Measurements from ENCODE around the gene EXOSC2. TPM values are rescaled to one million over a fixed set of nuclear protein-coding genes. Genes with fewer than 3 reads are reported as not detected.

EXOSC2 gene
- polyA plus RNA-seq, 2 donors, result 14.3 to 17.4 TPM

GRCh38 chr9:130741024-130741305, 47.4 kb downstream of the EXOSC2 start:
- WGBS, 2 donors, result 97 to 98% methylated on average over 3 of the region's 3 CpGs
- Histone ChIP-seq H3K4me3 (ENCODE audit: low read depth in 1 of 2, low read length in 2 of 2) (no peak overlapping the region), H3K4me1 (ENCODE audit: control insufficient read depth in 2 of 2, insufficient read depth in 2 of 2, low read length in 1 of 2) (no peaks in the 10 kb centered on the region), H3K27ac (ENCODE audit: low read depth in 2 of 2, low read length in 1 of 2) (no peak overlapping the region), H3K36me3 (ENCODE audit: control insufficient read depth in 2 of 2, insufficient read depth in 2 of 2, low read length in 1 of 2) (no peaks in the 10 kb centered on the region), H3K9me3 (ENCODE audit: control insufficient read depth in 2 of 2, insufficient read depth in 1 of 2, low read depth in 1 of 2, low read length in 1 of 2) (no peaks in the 10 kb centered on the region), H3K27me3 (ENCODE audit: control insufficient read depth in 1 of 2, insufficient read depth in 2 of 2, low read length in 2 of 2) (no peaks in the 10 kb centered on the region)

- H3K27ac ChIP-seq (ENCODE audit: low read depth in 2 of 2, low read length in 1 of 2), result no peak overlapping the region
- 68 to 78% methylated on average over 7 of the region's 7 CpGs for WGBS, 2 donors
- no peak overlapping the region for H3K4me3 ChIP-seq (ENCODE audit: low read depth in 1 of 2, low read length in 2 of 2)
- H3K4me1 ChIP-seq (ENCODE audit: control insufficient read depth in 2 of 2, insufficient read depth in 2 of 2, low read length in 1 of 2), result no peaks in the 10 kb centered on the region
- H3K36me3 ChIP-seq (ENCODE audit: control insufficient read depth in 2 of 2, insufficient read depth in 2 of 2, low read length in 1 of 2), result no peaks in the 10 kb centered on the region
- no peaks in the 10 kb centered on the region for H3K27me3 ChIP-seq (ENCODE audit: control insufficient read depth in 1 of 2, insufficient read depth in 2 of 2, low read length in 2 of 2)
- no peaks in the 10 kb centered on the region for H3K9me3 ChIP-seq (ENCODE audit: control insufficient read depth in 2 of 2, insufficient read depth in 1 of 2, low read depth in 1 of 2, low read length in 1 of 2)
Observed at GRCh38 chr9:130741831-130742449, 48.4 kb downstream of the EXOSC2 start.

- Histone ChIP-seq H3K4me3 (ENCODE audit: low read depth in 1 of 2, low read length in 2 of 2) (no peak overlapping the region), H3K4me1 (ENCODE audit: control insufficient read depth in 2 of 2, insufficient read depth in 2 of 2, low read length in 1 of 2) (no peaks in the 10 kb centered on the region), H3K9me3 (ENCODE audit: control insufficient read depth in 2 of 2, insufficient read depth in 1 of 2, low read depth in 1 of 2, low read length in 1 of 2) (no peaks in the 10 kb centered on the region), H3K36me3 (ENCODE audit: control insufficient read depth in 2 of 2, insufficient read depth in 2 of 2, low read length in 1 of 2) (no peaks in the 10 kb centered on the region), H3K27me3 (ENCODE audit: control insufficient read depth in 1 of 2, insufficient read depth in 2 of 2, low read length in 2 of 2) (no peaks in the 10 kb centered on the region), H3K27ac (ENCODE audit: low read depth in 2 of 2, low read length in 1 of 2) (no peak overlapping the region)
- WGBS, 2 donors, result 81 to 84% methylated on average over 4 of the region's 4 CpGs
Observed at GRCh38 chr9:130743656-130744055, 50.1 kb downstream of the EXOSC2 start.

- H3K36me3 ChIP-seq (ENCODE audit: control insufficient read depth in 2 of 2, insufficient read depth in 2 of 2, low read length in 1 of 2), result no peaks in the 10 kb centered on the region
- no peak overlapping the region for H3K27ac ChIP-seq (ENCODE audit: low read depth in 2 of 2, low read length in 1 of 2)
- no peaks in the 10 kb centered on the region for H3K27me3 ChIP-seq (ENCODE audit: control insufficient read depth in 1 of 2, insufficient read depth in 2 of 2, low read length in 2 of 2)
- H3K4me1 ChIP-seq (ENCODE audit: control insufficient read depth in 2 of 2, insufficient read depth in 2 of 2, low read length in 1 of 2), result no peaks in the 10 kb centered on the region
- H3K4me3 ChIP-seq (ENCODE audit: low read depth in 1 of 2, low read length in 2 of 2), result no peak overlapping the region
- WGBS, 2 donors, result 86 to 92% methylated on average over 5 of the region's 5 CpGs
- no peaks in the 10 kb centered on the region for H3K9me3 ChIP-seq (ENCODE audit: control insufficient read depth in 2 of 2, insufficient read depth in 1 of 2, low read depth in 1 of 2, low read length in 1 of 2)
Observed at GRCh38 chr9:130745210-130745800, 51.7 kb downstream of the EXOSC2 start.

GRCh38 chr9:130745829-130746228, 52.2 kb downstream of the EXOSC2 start:
- Histone ChIP-seq H3K4me1 (ENCODE audit: control insufficient read depth in 2 of 2, insufficient read depth in 2 of 2, low read length in 1 of 2) (no peaks in the 10 kb centered on the region), H3K27ac (ENCODE audit: low read depth in 2 of 2, low read length in 1 of 2) (no peak overlapping the region), H3K27me3 (ENCODE audit: control insufficient read depth in 1 of 2, insufficient read depth in 2 of 2, low read length in 2 of 2) (no peaks in the 10 kb centered on the region), H3K36me3 (ENCODE audit: control insufficient read depth in 2 of 2, insufficient read depth in 2 of 2, low read length in 1 of 2) (no peaks in the 10 kb centered on the region), H3K9me3 (ENCODE audit: control insufficient read depth in 2 of 2, insufficient read depth in 1 of 2, low read depth in 1 of 2, low read length in 1 of 2) (no peaks in the 10 kb centered on the region), H3K4me3 (ENCODE audit: low read depth in 1 of 2, low read length in 2 of 2) (no peak overlapping the region)
- 77 to 82% methylated on average over 5 of the region's 5 CpGs for whole genome bisulfite sequencing, 2 donors

GRCh38 chr9:130746434-130747212, 53.0 kb downstream of the EXOSC2 start:
- Histone ChIP-seq H3K9me3 (ENCODE audit: control insufficient read depth in 2 of 2, insufficient read depth in 1 of 2, low read depth in 1 of 2, low read length in 1 of 2) (no peaks in the 10 kb centered on the region), H3K27me3 (ENCODE audit: control insufficient read depth in 1 of 2, insufficient read depth in 2 of 2, low read length in 2 of 2) (no peaks in the 10 kb centered on the region), H3K4me3 (ENCODE audit: low read depth in 1 of 2, low read length in 2 of 2) (no peak overlapping the region), H3K4me1 (ENCODE audit: control insufficient read depth in 2 of 2, insufficient read depth in 2 of 2, low read length in 1 of 2) (no peaks in the 10 kb centered on the region), H3K36me3 (ENCODE audit: control insufficient read depth in 2 of 2, insufficient read depth in 2 of 2, low read length in 1 of 2) (no peaks in the 10 kb centered on the region), H3K27ac (ENCODE audit: low read depth in 2 of 2, low read length in 1 of 2) (no peak overlapping the region)
- WGBS, 2 donors, result 91 to 93% methylated on average over 3 of the region's 3 CpGs

GRCh38 chr9:130751631-130752355, 58.2 kb downstream of the EXOSC2 start:
- no peaks in the 10 kb centered on the region for H3K36me3 ChIP-seq (ENCODE audit: control insufficient read depth in 2 of 2, insufficient read depth in 2 of 2, low read length in 1 of 2)

More at GRCh38 chr9:130751631-130752355, 58.2 kb downstream of the EXOSC2 start:
- no peaks in the 10 kb centered on the region for H3K9me3 ChIP-seq (ENCODE audit: control insufficient read depth in 2 of 2, insufficient read depth in 1 of 2, low read depth in 1 of 2, low read length in 1 of 2)
- no peak overlapping the region for H3K4me3 ChIP-seq (ENCODE audit: low read depth in 1 of 2, low read length in 2 of 2)
- H3K4me1 ChIP-seq (ENCODE audit: control insufficient read depth in 2 of 2, insufficient read depth in 2 of 2, low read length in 1 of 2), result no peaks in the 10 kb centered on the region
- 92% methylated on average over 7 of the region's 7 CpGs for WGBS, 2 donors
- no peak overlapping the region for H3K27ac ChIP-seq (ENCODE audit: low read depth in 2 of 2, low read length in 1 of 2)
- H3K27me3 ChIP-seq (ENCODE audit: control insufficient read depth in 1 of 2, insufficient read depth in 2 of 2, low read length in 2 of 2), result no peaks in the 10 kb centered on the region

Other genes starting within 250 kb of the EXOSC2 start
- gene ASS1, start 248.8 kb upstream of the EXOSC2 start, polyA plus RNA-seq, result 10 to 100 TPM; 63.6 to 79.5 TPM
- gene FUBP3, start 114.2 kb upstream of the EXOSC2 start, polyA plus RNA-seq, result 10 to 100 TPM; 11.3 to 23.1 TPM
- gene PRDM12, start 29.2 kb upstream of the EXOSC2 start, polyA plus RNA-seq, result under 1 TPM in 1 of 2 donors, not detected in 1; 0.04 TPM
- gene ABL1, start 141.5 kb downstream of the EXOSC2 start, polyA plus RNA-seq, result 10 to 100 TPM; 13.6 to 19.0 TPM
- gene QRFP, start 203.0 kb downstream of the EXOSC2 start, polyA plus RNA-seq, result under 1 TPM; 0.08 to 0.16 TPM
- gene FIBCD1, start 245.5 kb downstream of the EXOSC2 start, polyA plus RNA-seq, result under 1 TPM; 0.06 to 0.24 TPM

Measured in esophagus (tissue), 2 donors.